B cell (primary cell): Measurements from ENCODE around the gene PFN3. TPM values are rescaled to one million over a fixed set of nuclear protein-coding genes. Genes with fewer than 3 reads are reported as not detected.
A peak's percentile ranks its signal among the peaks of the same experiment; 100 is the strongest.

Source experiments
- ATAC-seq: fragments of 200-7000 bp; cut with Tn5 transposase; one replicate; pipeline ENCODE4 v1.10.0; 2021; ENCODE audit warnings: low read depth, mild to moderate bottlenecking, moderate number of reproducible peaks, moderate library complexity
- CTCF ChIA-PET: fragments of 350-600 bp; sonication (Branson Sonifier 250); formaldehyde crosslinking; loops from one replicate; lab custom pipeline; 2021; ENCODE audit warnings: antibody characterized with exemption, inconsistent platforms; lab: Charles Lee
- POLR2A ChIA-PET: fragments of 350-600 bp; sonication (Branson Sonifier 250); formaldehyde crosslinking; loops from one replicate; lab custom pipeline; 2021; ENCODE audit warnings: antibody characterized with exemption; lab: Charles Lee
- DNase-seq: peaks from one replicate; pipeline ENCODE4 v3.0.0; 2013
- H2AFZ ChIP-seq: 2 replicates; pipeline ENCODE4 v1.6.1; 2012; ENCODE audit warnings: mild to moderate bottlenecking, low read depth, low read length; ENCODE audit not compliant: insufficient read depth, poor library complexity, severe bottlenecking
- H3K27ac ChIP-seq, 2 donors: 1 replicate in 1 of 2; 2 replicates in 1 of 2; pipeline ENCODE4 v1.5.1; 2012 to 2013; ENCODE audit warnings: low read length in 2 of 2, mild to moderate bottlenecking in 2 of 2, moderate library complexity in 1 of 2
- H3K27me3 ChIP-seq, 4 experiments: fragments of 200-600 bp in 1 of 4; sonication (generic) in 1 of 4; replicated peaks in 1 of 4; 1 replicate in 2 of 4; 2 replicates in 2 of 4; pipeline versions ENCODE4 v1.6.1 to v1.7.0; 2013 to 2016; ENCODE audit warnings: low read length in 3 of 4, mild to moderate bottlenecking in 2 of 4, mixed read lengths in 1 of 4, moderate library complexity in 1 of 4; ENCODE audit not compliant: insufficient read depth in 4 of 4, control insufficient read depth in 3 of 4; ENCODE audit errors: control extremely low read depth in 1 of 4
- H3K36me3 ChIP-seq, 2 experiments: replicated peaks in 1 of 2; 1 replicate in 1 of 2; 2 replicates in 1 of 2; pipeline versions ENCODE4 v1.6.1 to v1.7.1; 2013; ENCODE audit warnings: low read length in 1 of 2; ENCODE audit not compliant: insufficient read depth in 2 of 2, control insufficient read depth in 1 of 2; ENCODE audit errors: control extremely low read depth in 1 of 2, extremely low read depth in 1 of 2
- H3K4me1 ChIP-seq, 2 donors: fragments of 200-600 bp in 1 of 2; sonication (generic) in 1 of 2; 1 replicate in 1 of 2; 2 replicates in 1 of 2; pipeline versions ENCODE4 v1.5.1 to v1.6.1; 2013 to 2017; ENCODE audit warnings: low read length in 2 of 2; ENCODE audit not compliant: control insufficient read depth in 2 of 2, insufficient read depth in 2 of 2
- H3K4me2 ChIP-seq: replicated peaks from 2 replicates; pipeline ENCODE3; 2012; ENCODE audit warnings: mild to moderate bottlenecking, low read depth, low read length; ENCODE audit not compliant: poor library complexity, severe bottlenecking
- H3K4me3 ChIP-seq, 5 experiments: fragments of 200-600 bp in 1 of 5; sonication (generic) in 1 of 5; 1 replicate in 3 of 5; 2 replicates in 2 of 5; pipeline versions ENCODE4 v1.5.1 to v1.7.0; 2011 to 2016; ENCODE audit warnings: low read length in 4 of 5, mild to moderate bottlenecking in 4 of 5, low read depth in 2 of 5, control low read depth in 1 of 5, moderate library complexity in 1 of 5; ENCODE audit not compliant: insufficient read depth in 1 of 5; ENCODE audit errors: control extremely low read depth in 1 of 5, extremely low read depth in 1 of 5
- H3K79me2 ChIP-seq: fragments of 200-600 bp; sonication (generic); one replicate; pipeline ENCODE4 v1.6.0; 2016; ENCODE audit warnings: low read length; ENCODE audit not compliant: control insufficient read depth, insufficient read depth
- H3K9ac ChIP-seq: fragments of 200-600 bp; sonication (generic); 2 replicates; pipeline ENCODE4 v1.6.1; 2017; ENCODE audit warnings: mild to moderate bottlenecking, low read length, moderate library complexity
- H3K9me3 ChIP-seq, 3 donors: one replicate each; pipeline versions ENCODE4 v1.6.1 to v1.7.1; 2013; ENCODE audit warnings: low read length in 2 of 3; ENCODE audit not compliant: control insufficient read depth in 2 of 3, insufficient read depth in 1 of 3; ENCODE audit errors: control extremely low read depth in 1 of 3
- H4K20me1 ChIP-seq: 2 replicates; pipeline ENCODE4 v1.6.0; 2012; ENCODE audit warnings: mild to moderate bottlenecking, low read length; ENCODE audit not compliant: insufficient read depth, control insufficient read depth, poor library complexity, severe bottlenecking
- H3K27ac Mint-ChIP-seq: one replicate; pipeline ENCODE4 v1.8.0; 2021; ENCODE audit warnings: mixed read lengths
- H3K27me3 Mint-ChIP-seq: one replicate; pipeline ENCODE4 v1.8.0; 2021; ENCODE audit warnings: mixed read lengths
- H3K4me1 Mint-ChIP-seq: one replicate; pipeline ENCODE4 v1.8.0; 2021; ENCODE audit warnings: mixed read lengths
- H3K4me3 Mint-ChIP-seq: one replicate; pipeline ENCODE4 v1.8.0; 2021; ENCODE audit warnings: mixed read lengths
- H3K9me3 Mint-ChIP-seq: one replicate; pipeline ENCODE4 v1.8.0; 2022; ENCODE audit warnings: mixed read lengths; ENCODE audit not compliant: insufficient read depth
- EZH2 ChIP-seq: IDR thresholded peaks from 2 replicates; pipeline ENCODE4 v1.6.1; 2012; ENCODE audit warnings: borderline replicate concordance, low read depth, mild to moderate bottlenecking, moderate library complexity, low read length; ENCODE audit not compliant: insufficient read depth, poor library complexity, severe bottlenecking
- WGBS: methylation state at CpG from one replicate; pipeline ENCODE4 v1.1.5; 2013; ENCODE audit warnings: missing lambda C conversion rate; ENCODE audit not compliant: insufficient coverage; 5-methylcytosine and 5-hydroxymethylcytosine counted together
- intact Hi-C: fragments of 100-400 bp; cut with micrococcal nuclease; formaldehyde crosslinking; loops from one replicate; pipeline ENCODE4 v1.10.0; 2022
- polyA plus RNA-seq: library from polyadenylated mRNA; depleted of rRNA; stranded (reverse); fragments of >200 nt; gene quantifications from 2 replicates; pipeline ENCODE4 v1.2.3, GENCODE V29; 2012
- total RNA-seq, 2 donors: library from RNA; stranded (reverse); fragments of 120-200 nt in 1 of 2; gene quantifications; 1 replicate in 1 of 2; 2 replicates in 1 of 2; pipeline versions ENCODE4 v1.2.3 to v1.2.4, GENCODE V29; 2013 to 2022
- TF ChIP-seq, protein P1 (sequence below): fragments of 200-600 bp; IDR thresholded peaks from one replicate; pipeline ENCODE4 v1.8.0; 2022; ENCODE audit warnings: antibody characterized with exemption, mild to moderate bottlenecking

The PFN3 gene
- total and polyA plus RNA-seq, 2 donors (not counting 1 experiment from before 2014, with no cell fraction given) = not detected

DNA sequence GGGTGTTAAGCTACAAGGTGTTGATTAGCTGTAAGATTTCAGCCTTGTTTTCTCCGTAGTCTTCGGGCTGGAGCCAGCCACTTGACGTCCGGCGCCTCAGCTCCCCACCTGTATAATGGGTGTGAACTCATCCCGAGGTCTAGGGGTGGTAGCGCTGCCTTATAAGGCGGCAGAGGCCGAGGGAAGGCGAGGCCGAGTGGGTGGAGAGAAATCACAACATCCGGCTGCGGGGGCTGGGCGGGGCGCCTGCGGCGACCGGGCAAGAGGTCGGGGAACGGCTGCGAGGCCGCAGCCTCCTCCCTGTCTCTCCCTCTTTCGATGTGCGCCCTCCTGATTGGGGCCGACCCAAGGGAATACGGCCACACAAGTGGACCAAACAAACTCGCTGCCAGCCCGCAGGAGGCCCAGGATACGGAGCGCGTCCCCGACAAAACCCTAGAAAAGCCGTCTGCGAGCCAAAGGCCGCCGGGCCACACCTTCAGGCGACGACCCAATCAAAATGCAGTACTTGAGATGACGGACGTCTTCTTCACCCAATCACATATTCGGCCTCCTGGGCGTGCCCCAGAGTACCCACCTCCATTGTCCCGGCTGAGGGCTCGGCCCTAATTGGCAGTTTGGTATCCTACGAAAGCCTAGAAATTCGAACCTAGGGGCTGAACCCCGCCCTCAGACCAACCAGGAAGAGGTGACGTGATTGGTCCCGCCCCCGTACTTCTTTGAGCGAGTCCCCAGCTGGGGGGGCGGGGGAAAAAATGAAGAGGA lies 25.5 kb upstream of the PFN3 start:
- CTCF ChIA-PET = interaction anchor here (0.9 to 12.4 kb wide), 6 partner anchors 9 to 111 kb away, joined by 3 to 152 read pairs (median 74); partner anchors contain the start of gene PRR7
- ATAC-seq (peak; percentile 82), DNase-seq (peak; percentile 100)
- Mint-ChIP-seq H3K27me3 (no peaks in the 10 kb centered on the region), H3K4me1 (peaks cover 49% of the 10 kb centered on the region), H3K4me3 (peak overlapping the region; percentile 93), H3K27ac (peak overlapping the region; percentile 97), H3K9me3 (no peaks in the 10 kb centered on the region)
- H3K4me1 ChIP-seq = peaks cover 47 to 49% of the 10 kb centered on the region in 2 donors
- H3K9ac ChIP-seq = peak overlapping the region; percentile 64
- intact Hi-C loops = loop anchor here (1.0 to 5.0 kb wide), 9 partner anchors 20 to 884 kb away; partner anchors contain the start of genes B4GALT7, LMAN2, PDLIM7 and PRR7
- H3K36me3 ChIP-seq = peaks cover 0 to 25% of the 10 kb centered on the region in 2 experiments
- peaks cover 40% of the 10 kb centered on the region for H4K20me1 ChIP-seq
- peak overlapping the region; percentile 82 to 88 for H3K27ac ChIP-seq
- peak overlapping the region; percentile 28 to 74 (median 61) for H3K4me3 ChIP-seq
- POLR2A ChIA-PET = interaction anchor here (0.6 to 2.6 kb wide), 13 partner anchors 17 to 1064 kb away, joined by 3 to 34 read pairs (median 4); partner anchors contain the start of genes DOK3 and PRR7
- no peaks in the 10 kb centered on the region for H3K27me3 ChIP-seq
- H3K4me2 ChIP-seq = peak overlapping the region; percentile 86
- peaks cover 39% of the 10 kb centered on the region for H3K79me2 ChIP-seq
- under 1% methylated on average over 47 of the region's 52 CpGs for WGBS
- H2AFZ ChIP-seq = peak overlapping the region; percentile 95
- no peaks in the 10 kb centered on the region for H3K9me3 ChIP-seq
- TF ChIP-seq, protein P1, sequence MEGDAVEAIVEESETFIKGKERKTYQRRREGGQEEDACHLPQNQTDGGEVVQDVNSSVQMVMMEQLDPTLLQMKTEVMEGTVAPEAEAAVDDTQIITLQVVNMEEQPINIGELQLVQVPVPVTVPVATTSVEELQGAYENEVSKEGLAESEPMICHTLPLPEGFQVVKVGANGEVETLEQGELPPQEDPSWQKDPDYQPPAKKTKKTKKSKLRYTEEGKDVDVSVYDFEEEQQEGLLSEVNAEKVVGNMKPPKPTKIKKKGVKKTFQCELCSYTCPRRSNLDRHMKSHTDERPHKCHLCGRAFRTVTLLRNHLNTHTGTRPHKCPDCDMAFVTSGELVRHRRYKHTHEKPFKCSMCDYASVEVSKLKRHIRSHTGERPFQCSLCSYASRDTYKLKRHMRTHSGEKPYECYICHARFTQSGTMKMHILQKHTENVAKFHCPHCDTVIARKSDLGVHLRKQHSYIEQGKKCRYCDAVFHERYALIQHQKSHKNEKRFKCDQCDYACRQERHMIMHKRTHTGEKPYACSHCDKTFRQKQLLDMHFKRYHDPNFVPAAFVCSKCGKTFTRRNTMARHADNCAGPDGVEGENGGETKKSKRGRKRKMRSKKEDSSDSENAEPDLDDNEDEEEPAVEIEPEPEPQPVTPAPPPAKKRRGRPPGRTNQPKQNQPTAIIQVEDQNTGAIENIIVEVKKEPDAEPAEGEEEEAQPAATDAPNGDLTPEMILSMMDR = no peak
- no peak for TF ChIP-seq EZH2
